Measurements from ENCODE around the gene PAQR5.

- TF ChIP-seq, protein P1, sequence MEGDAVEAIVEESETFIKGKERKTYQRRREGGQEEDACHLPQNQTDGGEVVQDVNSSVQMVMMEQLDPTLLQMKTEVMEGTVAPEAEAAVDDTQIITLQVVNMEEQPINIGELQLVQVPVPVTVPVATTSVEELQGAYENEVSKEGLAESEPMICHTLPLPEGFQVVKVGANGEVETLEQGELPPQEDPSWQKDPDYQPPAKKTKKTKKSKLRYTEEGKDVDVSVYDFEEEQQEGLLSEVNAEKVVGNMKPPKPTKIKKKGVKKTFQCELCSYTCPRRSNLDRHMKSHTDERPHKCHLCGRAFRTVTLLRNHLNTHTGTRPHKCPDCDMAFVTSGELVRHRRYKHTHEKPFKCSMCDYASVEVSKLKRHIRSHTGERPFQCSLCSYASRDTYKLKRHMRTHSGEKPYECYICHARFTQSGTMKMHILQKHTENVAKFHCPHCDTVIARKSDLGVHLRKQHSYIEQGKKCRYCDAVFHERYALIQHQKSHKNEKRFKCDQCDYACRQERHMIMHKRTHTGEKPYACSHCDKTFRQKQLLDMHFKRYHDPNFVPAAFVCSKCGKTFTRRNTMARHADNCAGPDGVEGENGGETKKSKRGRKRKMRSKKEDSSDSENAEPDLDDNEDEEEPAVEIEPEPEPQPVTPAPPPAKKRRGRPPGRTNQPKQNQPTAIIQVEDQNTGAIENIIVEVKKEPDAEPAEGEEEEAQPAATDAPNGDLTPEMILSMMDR (IDR thresholded peaks at IDR 0.05; ENCODE audit: extremely low read depth in 1 of 2, insufficient read depth in 1 of 2, low read depth in 1 of 2, low read length in 2 of 2): no peak
- TF ChIP-seq GATA2 (IDR thresholded peaks at IDR 0.05; ENCODE audit: insufficient read depth, insufficient read length, low read depth, low read length) (no peak), POLR2AphosphoS5 (IDR thresholded peaks at IDR 0.05; ENCODE audit: insufficient read depth, low read depth, low read length) (no peak)
Observed at GRCh38 chr15:69298697-69299441, at the start of gene PAQR5.

All from endothelial cell of umbilical vein (primary cell).